WTC11 (cell line): Measurements from ENCODE around the gene RFX6.

Experiments used
- TEAD4 ChIP-seq: sonication (generic); formaldehyde crosslinking; IDR thresholded peaks from 2 replicates; pipeline ENCODE4 v1.8.0; 2022; ENCODE audit warnings: mild to moderate bottlenecking, missing genetic modification reagents
- TF ChIP-seq, protein P1 (sequence below): sonication (generic); formaldehyde crosslinking; conservative IDR thresholded peaks from 2 replicates; pipeline ENCODE4 v1.8.1; 2022; ENCODE audit warnings: mild to moderate bottlenecking, missing genetic modification reagents

DNA sequence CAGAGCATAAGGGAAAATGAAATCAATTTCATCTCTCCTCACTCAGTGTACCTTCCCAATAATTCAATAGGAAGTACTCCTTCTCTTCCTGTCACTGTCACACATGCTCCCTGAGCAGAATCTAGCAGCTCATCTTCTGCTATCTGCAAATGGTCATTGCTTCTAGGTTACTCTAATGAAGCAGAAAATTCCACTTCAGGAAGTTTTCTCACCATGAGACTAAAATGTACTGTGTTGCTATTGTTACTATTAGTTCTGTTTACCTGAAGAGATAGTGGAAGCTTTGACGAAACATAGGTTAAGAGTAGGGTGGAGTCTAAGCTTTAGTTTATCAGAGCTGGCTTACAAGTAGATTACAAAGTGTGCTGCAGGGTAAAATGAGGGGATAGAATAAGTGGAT is 52.8 kb downstream of the RFX6 start:
- TF ChIP-seq, protein P1, sequence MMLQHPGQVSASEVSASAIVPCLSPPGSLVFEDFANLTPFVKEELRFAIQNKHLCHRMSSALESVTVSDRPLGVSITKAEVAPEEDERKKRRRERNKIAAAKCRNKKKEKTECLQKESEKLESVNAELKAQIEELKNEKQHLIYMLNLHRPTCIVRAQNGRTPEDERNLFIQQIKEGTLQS (CRISPR knock-in tag) = no peak
- TF ChIP-seq TEAD4 (CRISPR knock-in tag) = no peak
